DMS53 treated with DMSO at 0.1 percent for 48 hours (cell line): ENCODE data around the gene HES1.
"Not testable (repeated sequence)": the region's sequence is repeated elsewhere in the genome, so short reads cannot be mapped to it uniquely, and the experiment has no call there.

Experiments used
- DNase-seq: peaks from one replicate; lab custom pipeline; 2025; ENCODE audit not compliant: unreplicated experiment; lab: John Stamatoyannopoulos, UW

The HES1 gene

DNA sequence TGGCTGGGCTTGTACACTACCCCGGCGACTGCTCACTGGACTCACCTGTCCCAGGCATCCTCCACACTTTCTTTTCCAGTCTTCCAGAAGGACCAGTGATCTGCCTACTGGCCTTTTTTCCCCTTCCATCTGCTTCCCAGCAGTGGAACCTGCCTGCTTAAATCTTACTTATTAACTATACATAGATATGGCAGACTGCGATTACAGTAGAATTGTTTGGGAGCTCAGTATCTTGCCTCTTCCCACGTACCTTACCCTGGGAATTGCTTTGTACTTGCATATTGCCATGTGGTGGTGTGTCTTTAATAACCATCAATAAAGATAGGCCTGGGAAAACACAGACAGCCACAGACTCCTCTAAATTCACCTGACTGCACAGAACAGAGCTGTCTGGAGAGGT, 11.8 kb upstream of the HES1 start:
- no peak for DNase-seq

DNA sequence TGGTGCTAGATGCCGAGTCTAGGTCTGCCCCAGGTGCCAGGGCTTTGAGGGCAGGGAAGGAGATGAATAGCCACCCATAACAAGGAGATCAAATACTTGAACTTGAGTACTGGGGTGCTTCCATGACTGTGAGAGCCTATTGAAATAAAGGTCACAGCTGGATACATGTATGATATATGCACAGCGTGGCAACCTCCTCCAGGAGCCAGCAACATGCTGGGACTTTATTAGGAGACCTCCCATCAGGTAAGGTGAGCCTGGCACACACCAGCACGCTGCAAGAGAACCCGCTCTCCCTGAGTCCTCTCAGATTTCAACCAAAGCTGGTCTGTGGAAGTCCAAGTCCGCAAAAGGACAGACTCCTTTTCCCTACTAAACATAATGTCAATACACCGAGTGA, 10.5 kb upstream of the HES1 start:
- DNase-seq: peak; percentile 35

DNA sequence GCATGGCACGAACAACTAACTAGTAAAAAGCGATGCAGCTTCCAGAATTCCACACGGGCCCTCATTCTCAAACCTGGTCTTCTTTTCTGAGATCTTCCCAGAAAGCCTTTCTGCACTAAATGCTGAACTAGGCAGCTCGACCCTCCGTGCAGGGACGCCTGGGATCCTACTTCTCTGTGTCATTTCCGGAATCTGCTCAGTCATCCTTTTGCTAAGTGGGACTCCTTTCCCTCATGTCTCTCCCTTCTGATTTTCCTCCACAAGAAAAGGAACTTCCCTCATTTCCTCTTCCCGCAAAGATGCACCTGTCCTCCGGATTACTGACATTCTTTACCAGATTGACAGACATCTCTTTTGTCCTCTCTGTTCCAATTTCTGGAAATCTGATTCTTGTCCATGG, 9.2 kb upstream of the HES1 start:
- no peak for DNase-seq

DNA sequence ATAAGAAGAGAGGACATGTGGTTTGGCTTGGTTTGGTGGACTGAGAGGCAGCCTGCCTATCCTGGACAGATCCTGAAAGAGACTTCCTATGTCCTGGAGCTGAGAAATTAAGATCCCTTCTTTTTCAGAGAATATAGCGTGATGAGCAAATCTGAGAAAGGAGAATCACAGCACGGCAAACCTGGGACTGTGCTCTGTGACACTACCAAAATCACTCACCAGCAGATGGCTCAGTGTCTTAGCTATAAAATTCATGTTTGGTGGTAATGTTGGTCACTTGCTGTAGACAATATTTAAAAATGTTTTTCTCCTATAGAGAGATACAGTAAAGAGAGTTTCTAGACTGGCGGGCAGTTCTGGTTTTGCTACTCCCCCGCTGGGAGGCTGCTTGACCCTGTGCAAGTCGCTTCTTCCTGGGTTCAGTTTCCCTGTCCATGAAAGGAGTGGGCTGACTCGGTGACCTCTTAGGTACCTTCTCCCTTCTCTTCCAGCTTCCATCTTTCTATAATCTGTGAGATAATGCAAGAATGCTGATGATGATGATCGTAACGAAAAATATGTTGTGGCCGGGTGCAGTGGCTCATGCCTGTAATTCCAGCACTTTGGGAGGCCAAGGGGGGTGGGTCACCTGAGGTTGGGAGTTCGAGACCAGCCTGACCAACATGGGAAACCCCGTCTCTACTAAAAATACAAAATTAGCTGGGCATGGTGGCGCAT, 7.6 kb upstream of the HES1 start:
- DNase-seq: no peak

DNA sequence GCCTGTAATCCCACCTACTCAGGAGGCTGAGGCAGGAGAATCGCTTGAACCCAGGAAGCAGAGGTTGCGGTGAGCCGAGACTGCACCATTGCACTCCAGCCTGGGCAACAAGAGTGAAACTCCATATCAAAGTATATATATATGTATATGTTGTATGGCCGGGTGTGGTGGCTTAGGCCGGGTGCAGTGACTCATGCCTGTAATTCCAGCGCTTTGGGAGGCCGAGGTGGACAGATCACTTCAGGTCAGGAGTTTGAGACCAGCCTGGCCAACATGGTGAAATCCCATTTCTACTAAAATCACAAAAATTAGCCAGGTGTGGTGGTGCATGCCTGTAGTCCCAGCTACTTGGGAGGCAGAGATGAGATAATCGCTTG, 7.0 kb upstream of the HES1 start:
- DNase-seq: not testable (repeated sequence)

DNA sequence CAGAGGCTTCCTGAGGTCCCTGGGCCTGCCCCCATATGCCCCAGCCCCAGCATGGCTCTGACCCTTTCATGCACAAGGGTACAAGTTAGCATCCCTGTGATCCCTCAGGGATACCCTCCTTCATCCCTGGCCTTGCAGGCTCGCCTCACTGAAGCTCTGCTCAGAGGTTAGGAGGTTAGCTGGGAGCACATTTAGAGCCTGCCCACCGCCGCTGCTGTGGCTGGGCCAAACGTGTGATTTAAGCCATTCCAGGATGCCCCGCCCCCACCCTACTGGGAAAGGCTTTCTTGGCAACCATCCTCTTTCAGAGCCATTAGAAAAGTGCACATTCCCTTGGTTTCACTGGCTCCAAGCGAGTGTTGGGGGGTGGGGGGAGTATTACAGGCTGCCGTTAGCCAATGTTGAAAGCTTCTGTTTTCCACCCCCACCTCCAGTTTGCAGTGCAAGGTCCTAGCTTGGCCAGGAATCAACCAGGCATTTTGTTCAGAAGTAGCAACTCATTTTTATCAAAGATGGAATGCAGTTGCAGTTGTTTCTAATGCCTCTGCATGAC, 6.3 kb upstream of the HES1 start:
- DNase-seq: no peak

DNA sequence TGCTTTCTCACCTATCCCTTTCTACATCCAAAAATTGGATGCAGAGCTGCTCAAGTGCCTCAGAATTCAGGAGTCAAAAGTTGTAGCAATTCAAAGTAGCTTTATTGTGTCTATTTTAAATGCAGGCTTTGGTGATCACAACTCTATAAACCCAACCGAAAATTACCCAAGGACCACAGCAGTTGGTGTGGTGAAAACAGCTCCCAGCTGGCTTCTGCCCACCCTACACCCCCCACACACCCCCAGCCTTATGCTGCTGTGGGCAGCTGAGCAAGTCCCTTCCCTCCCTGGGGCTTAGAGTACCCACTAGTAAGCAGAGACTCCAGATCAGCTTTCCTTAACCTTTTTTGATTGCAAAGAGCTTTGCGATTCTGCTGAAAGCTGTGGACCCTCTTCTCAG, 5.8 kb upstream of the HES1 start:
- no peak for DNase-seq

DNA sequence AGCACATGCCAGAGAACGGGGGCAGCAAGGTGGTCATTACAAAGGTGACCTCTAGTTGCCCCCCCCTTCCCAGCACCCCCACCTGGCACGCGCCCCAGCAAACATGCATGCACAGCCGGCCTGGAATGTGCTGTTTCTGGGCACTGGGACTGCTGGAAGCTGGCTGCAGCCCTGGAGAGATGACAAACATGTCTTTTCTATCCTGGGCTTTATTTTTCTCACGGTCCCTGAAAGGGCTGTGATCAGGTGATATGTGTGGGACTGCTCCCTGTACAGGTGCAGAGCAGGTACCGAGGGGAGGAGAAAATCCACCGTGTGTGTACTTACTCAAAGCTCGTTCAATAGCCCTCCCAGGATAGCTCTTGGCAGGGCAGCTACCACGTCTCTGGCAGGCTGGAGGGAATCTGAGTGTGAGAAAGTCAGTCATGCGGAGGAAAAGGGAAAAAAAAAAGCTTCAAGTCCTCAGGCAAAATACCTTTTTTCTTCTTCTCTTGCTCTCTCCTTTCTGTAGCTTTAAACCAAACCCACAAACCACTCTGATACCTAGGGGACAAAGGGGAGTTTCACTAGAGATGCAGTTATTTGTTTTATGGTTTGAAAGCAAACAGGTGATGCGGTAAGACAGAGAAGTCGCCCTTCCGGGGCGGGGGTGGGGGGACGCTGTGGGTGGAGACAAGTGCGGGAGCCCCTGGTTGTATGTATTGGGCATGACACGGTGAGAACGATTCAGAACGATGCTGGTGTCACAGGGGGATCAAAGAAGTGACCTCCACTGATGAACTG, 5.0 kb upstream of the HES1 start:
- peak; percentile 84 for DNase-seq

DNA sequence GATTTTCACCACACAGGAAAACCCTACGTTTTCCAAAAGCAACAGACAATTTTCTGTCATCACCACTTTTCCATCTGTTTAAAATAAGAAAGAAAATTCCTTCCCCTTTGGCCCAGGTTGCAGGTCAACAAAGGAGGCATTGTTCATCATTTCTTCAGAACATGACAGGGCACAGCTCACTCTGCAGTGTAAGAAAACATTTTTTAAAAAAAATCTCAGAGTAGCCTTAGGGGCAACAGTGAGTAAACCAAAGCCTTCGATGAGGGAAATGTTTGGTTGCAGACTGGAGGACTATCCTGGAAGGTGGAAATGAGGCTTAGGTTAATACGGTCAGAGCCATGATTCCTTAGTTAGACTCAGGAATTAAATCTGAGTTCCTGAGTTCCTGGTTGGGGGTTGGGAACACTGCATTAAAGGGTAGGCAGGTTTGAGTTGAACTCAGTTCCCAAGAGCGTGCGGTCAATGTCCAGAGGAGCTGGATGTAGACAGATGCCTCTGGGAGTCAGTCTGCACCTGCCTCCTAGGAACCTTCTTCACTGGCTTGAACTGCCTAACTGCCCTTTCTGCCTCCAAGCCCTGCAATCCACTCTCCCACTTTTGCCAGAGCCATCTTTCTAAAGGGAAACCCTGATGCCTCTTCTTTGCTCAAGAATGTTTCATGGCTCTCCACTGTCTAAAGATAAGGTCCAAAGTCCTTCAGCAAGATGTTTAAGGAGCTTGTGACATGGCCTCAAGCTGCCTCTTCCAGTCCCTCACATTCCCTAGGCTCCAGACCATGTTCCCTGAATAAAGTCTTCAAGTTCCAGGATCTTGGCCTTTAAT, 3.3 kb upstream of the HES1 start:
- no peak for DNase-seq

DNA sequence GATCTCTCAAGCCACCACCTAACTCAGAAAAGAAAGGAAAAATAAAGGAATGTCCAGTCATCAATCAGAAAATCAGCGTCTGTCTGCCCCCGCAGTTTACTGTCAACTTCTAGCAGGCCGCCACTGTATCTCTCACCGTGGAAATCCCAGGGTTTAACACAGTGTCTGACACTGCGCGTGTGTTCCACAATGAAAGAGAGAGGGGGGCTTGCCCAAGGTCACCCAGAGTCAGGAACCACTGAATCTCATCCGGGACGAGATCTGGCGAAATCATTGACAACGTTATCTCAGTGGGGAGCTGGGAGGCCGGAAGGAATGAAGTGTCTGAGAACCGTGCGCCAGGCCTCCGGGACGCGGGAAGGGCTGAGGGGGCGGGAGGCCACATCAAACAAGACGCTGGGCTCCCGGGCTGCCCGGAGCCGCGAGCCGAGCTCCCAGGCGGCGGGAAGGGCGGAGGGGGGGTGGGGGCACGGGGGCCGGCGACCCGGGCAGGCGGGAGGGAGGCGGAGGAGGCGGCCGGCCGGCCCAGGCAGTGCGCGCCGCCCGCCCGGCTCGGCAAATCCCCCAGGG, 2.2 kb upstream of the HES1 start:
- DNase-seq: peak; percentile 37

DNA sequence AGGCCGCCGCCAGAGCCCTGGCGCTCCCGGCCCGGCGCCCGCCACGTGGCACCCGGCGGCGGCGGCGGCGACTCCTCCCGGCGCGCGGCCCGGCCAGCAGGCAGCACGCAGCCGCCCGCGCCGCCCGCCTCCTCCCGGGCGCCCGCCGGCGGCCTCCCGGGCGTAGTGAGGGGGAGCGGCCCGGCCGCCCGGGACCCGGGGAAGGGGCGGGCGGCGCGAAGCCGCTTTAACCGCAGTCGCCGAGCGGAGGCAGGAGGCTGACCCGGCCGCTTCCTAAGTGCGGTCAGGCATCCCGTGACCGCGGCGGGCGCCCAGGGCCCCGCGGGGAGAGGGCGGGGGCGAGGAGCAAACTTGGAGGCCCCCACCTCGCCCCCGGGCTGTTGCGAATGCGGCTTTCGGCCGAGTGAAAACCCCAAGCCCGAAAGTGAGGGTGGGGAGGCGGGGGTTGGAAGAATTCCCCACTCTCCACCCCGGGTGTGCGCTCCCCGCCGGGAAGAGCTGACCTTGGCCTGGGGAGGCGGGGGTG, 1.7 kb upstream of the HES1 start:
- peak; percentile 34 for DNase-seq

DNA sequence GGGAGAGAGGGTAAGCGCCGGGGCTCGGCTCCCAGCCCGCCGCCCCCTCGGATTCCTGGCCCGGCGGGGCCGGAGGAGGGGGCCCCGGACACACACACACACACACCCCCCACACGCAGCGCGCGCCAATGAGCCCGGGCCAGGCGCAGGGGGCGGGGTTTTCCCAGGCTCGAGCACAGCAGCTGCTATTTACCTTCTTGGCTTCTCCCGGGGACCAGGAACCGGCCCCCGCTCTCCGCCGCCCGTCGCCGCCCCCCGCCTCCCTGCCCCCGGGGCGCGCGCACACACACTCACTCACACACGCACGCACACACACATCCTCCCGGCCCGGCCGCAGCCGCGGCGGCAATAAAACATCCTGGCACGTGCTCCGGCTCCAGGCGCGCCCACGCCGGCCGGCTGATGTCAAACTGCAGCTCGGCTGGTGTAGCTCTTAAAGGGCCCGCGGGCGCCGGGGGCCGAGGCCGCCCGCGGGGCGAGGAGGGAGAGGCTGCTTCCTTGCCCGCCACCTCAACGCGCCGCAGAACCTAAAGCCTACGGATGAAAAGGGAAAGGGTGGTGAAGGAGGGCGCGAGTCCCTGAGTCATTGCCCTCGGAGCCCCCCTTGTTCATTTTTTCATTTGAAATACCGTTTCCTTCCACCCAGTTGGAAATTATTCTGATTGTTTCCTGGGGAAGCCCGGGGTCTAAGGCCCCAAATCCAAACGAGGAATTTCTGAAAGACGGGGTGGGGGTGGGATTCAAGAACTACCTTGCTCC, 1.0 kb upstream of the HES1 start:
- peak; percentile 83 for DNase-seq

DNA sequence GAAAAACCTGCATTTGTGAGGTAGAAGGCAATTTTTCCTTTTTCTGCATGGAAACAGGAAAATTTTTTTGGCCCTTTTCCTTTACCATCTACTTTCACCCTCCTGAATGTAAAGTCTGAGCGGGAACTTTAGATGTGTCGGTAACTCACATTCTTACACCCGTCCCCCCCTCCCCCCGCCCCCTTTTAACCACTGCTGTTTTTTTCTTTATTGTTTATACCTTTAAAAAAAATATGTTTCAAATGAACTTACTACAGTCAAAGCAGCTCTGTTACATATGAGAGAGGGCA, 487 bp upstream of the HES1 start:
- no peak for DNase-seq

DNA sequence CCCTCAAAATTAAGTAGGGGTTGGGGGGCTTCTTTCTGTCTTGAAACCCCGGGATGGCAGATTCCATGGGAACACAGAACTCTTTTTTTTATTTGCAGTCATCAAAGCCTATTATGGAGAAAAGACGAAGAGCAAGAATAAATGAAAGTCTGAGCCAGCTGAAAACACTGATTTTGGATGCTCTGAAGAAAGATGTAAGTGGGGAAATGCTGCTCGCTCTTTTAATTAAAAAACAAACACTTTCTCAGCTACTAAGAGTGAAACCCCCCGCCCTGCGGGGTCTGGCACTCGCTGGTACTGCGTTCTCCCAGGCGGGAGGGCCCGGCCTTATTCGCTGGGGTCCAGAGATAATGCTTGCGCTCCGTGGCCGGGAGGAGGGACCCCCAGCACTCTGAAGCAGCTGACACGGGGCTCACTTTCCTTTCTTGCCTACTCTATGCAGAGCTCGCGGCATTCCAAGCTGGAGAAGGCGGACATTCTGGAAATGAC, 615 bp downstream of the HES1 start:
- DNase-seq: no peak

DNA sequence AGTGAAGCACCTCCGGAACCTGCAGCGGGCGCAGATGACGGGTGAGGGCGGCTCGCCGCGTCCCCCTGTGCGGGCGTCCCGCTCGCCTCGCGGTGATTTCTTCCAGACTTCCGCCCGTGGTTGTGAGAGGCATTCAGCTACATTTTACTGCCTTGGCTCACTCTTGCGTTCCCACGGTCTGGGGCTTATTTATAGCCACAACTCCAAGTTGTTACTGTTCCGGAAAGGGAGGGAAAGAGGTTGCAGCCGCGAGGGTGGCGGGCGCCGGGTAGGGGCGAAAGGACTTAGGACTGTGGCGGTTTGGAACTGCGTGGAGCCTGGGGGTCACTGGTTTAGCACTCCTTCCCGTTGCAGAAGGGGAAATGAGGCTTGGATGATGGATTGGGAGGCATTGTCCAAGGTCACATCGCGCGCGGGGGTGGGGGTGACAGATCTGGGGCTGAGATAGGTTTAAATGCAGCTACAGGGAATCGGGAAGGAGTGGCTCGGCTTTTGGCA, 1.1 kb downstream of the HES1 start:
- no peak for DNase-seq

DNA sequence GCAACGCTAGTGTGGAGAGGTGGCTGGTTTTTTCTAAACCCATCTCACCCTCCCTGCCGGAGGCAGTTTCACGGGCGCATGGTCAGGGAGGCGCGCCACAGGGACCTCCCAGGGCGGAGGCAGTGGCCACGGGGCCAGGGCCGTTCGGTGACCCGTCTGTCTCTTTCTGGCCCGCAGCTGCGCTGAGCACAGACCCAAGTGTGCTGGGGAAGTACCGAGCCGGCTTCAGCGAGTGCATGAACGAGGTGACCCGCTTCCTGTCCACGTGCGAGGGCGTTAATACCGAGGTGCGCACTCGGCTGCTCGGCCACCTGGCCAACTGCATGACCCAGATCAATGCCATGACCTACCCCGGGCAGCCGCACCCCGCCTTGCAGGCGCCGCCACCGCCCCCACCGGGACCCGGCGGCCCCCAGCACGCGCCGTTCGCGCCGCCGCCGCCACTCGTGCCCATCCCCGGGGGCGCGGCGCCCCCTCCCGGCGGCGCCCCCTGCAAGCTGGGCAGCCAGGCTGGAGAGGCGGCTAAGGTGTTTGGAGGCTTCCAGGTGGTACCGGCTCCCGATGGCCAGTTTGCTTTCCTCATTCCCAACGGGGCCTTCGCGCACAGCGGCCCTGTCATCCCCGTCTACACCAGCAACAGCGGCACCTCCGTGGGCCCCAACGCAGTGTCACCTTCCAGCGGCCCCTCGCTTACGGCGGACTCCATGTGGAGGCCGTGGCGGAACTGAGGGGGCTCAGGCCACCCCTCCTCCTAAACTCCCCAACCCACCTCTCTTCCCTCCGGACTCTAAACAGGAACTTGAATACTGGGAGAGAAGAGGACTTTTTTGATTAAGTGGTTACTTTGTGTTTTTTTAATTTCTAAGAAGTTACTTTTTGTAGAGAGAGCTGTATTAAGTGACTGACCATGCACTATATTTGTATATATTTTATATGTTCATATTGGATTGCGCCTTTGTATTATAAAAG, 1.8 kb downstream of the HES1 start:
- DNase-seq: peak; percentile 64

DNA sequence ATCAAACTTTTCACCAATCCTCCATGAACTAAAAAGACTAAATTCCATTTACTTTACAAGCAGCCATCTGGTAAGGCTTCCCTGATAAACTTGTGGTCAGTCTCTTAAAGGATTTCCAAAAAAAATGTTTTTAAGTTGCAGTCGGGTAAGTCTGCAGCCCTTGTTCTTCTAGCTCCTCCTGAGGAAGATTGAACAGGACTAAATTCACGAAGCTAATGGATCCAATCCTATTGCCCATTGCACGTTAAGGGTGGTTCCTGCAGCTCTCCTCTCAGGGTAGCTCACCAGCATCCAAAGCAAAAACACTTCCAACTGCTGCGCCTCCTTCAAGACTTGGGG, 2.8 kb downstream of the HES1 start:
- DNase-seq: no peak

DNA sequence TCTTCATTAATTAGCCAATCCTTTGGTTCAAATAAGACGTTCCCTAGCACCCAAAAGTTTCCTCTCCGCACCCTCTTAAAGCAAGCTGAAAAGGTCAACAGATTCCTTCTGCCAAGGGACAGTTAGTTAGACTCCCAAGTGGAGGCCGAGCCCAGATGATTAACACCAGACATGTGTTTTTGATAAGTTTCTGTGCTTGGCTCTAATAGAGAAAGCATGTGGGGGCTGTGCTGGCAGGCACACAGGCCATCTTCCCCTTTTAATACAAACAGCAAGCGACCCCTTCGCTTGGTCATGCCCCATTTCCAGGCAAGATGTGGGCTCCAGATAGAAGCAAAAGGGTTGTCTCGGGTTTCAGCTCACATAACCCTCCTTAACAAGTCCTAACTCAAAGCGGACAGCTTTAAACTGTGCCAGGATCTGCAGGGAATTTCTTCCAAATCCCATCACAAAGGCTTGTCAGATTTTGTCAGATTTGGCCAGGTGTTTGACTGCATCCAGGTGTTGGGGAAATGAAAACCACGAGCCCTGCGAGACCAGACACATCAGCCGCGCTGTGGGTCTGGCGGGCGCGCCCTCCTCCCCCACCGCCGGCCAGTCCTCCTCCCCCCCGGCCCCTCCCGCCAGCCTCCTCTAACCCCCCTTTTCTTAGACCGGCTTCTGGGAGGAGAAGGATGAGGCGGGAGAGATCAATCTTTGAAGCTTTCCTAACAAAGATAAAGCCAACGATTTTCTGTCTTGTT, 3.3 kb downstream of the HES1 start:
- peak; percentile 36 for DNase-seq
